Immature natural killer cell (primary cell): ENCODE measurements around the gene ICAM4. TPM values are rescaled to one million over a fixed set of nuclear protein-coding genes. Genes with fewer than 3 reads are reported as not detected.
"Not testable (repeated sequence)": the region's sequence is repeated elsewhere in the genome, so short reads cannot be mapped to it uniquely, and the experiment has no call there.

Source experiments
- DNase-seq, 3 donors: peaks; one replicate each; pipeline ENCODE4 v3.0.0; 2022; ENCODE audit warnings: mixed read lengths in 1 of 3
- H3K27ac Mint-ChIP-seq, 6 donors: one replicate each; pipeline ENCODE4 v1.8.0; 2020; ENCODE audit warnings: mixed read lengths in 6 of 6, mild to moderate bottlenecking in 5 of 6, inconsistent platforms in 4 of 6, moderate library complexity in 3 of 6
- H3K27me3 Mint-ChIP-seq, 3 donors: one replicate each; pipeline ENCODE4 v1.8.0; 2020 to 2021; ENCODE audit warnings: low read depth in 3 of 3, mild to moderate bottlenecking in 3 of 3, mixed read lengths in 3 of 3, moderate library complexity in 3 of 3, inconsistent platforms in 1 of 3
- H3K36me3 Mint-ChIP-seq, 3 donors: one replicate each; pipeline ENCODE4 v1.8.0; 2020; ENCODE audit warnings: mixed read lengths in 3 of 3, inconsistent platforms in 2 of 3, mild to moderate bottlenecking in 2 of 3
- H3K4me1 Mint-ChIP-seq, 2 donors: one replicate each; pipeline ENCODE4 v1.8.0; 2020; ENCODE audit warnings: inconsistent platforms in 2 of 2, mild to moderate bottlenecking in 2 of 2, mixed read lengths in 2 of 2, moderate library complexity in 1 of 2
- H3K4me3 Mint-ChIP-seq, 5 donors: one replicate each; pipeline ENCODE4 v1.8.0; 2020; ENCODE audit warnings: mild to moderate bottlenecking in 5 of 5, mixed read lengths in 5 of 5, inconsistent platforms in 3 of 5, moderate library complexity in 3 of 5
- H3K9me3 Mint-ChIP-seq, 6 donors: one replicate each; pipeline ENCODE4 v1.8.0; 2020; ENCODE audit warnings: mild to moderate bottlenecking in 6 of 6, mixed read lengths in 6 of 6, inconsistent platforms in 4 of 6, moderate library complexity in 3 of 6
- polyA plus RNA-seq, 3 donors: library from polyadenylated mRNA; unstranded; fragments of 300-500 nt; fragmentation: Illumina TruSeq; gene quantifications; one replicate each; pipeline ENCODE4 v1.2.3, GENCODE V29; 2021

ICAM4 gene
- 1 to 10 TPM in 1 of 3 donors, under 1 TPM in 1, not detected in 1; 0.63 to 1.1 TPM for polyA plus RNA-seq

- peaks cover 0 to 4% (median 0%) of the 10 kb centered on the region in 6 donors for H3K9me3 Mint-ChIP-seq
- peaks cover 30 to 54% (median 33%) of the 10 kb centered on the region in 3 donors for H3K27me3 Mint-ChIP-seq
- H3K4me3 Mint-ChIP-seq: peak within 1 kb of the TSS; percentile 46 to 77 (median 71)
- peaks cover 63 to 70% of the 10 kb centered on the region in 2 donors for H3K4me1 Mint-ChIP-seq
- H3K36me3 Mint-ChIP-seq: peaks cover 18 to 26% (median 23%) of the 10 kb centered on the region in 3 donors
- no peak for DNase-seq
- H3K27ac Mint-ChIP-seq: peak within 1 kb of the TSS in 2 of 6 donors; percentile 69 to 77
These were observed at the start of gene ICAM4 for GRCh38 chr19:10286803-10287737. Gene ICAM4, plus strand, starts transcription at chr19:10286955. Its CDS starts 58 bp downstream, at chr19:10287013.

GRCh38 chr19:10237702-10238101 lies 49.1 kb upstream of the ICAM4 start:
- peaks cover 0 to 9% (median 0%) of the 10 kb centered on the region in 3 donors for H3K27me3 Mint-ChIP-seq
- H3K4me3 Mint-ChIP-seq: peak overlapping the region in 1 of 5 donors; percentile 13
- peaks cover 20 to 22% of the 10 kb centered on the region in 2 donors for H3K4me1 Mint-ChIP-seq
- peak overlapping the region in 4 of 6 donors; percentile 7 to 48 (median 29) for H3K27ac Mint-ChIP-seq
- no peak for DNase-seq
- H3K9me3 Mint-ChIP-seq: no peaks in the 10 kb centered on the region
- no peaks in the 10 kb centered on the region for H3K36me3 Mint-ChIP-seq

GRCh38 chr19:10238172-10238783 lies 48.5 kb upstream of the ICAM4 start:
- Mint-ChIP-seq H3K4me1 (peaks cover 20 to 22% of the 10 kb centered on the region in 2 donors), H3K36me3 (no peaks in the 10 kb centered on the region), H3K4me3 (peak overlapping the region in 1 of 5 donors; percentile 13), H3K27me3 (peaks cover 0 to 9% (median 0%) of the 10 kb centered on the region in 3 donors), H3K9me3 (no peaks in the 10 kb centered on the region), H3K27ac (peak overlapping the region in 4 of 6 donors; percentile 13 to 48 (median 29))
- DNase-seq: no peak

GRCh38 chr19:10241826-10242449 lies 44.8 kb upstream of the ICAM4 start:
- not testable (repeated sequence) for H3K4me3 Mint-ChIP-seq, H3K36me3 Mint-ChIP-seq, H3K9me3 Mint-ChIP-seq, H3K4me1 Mint-ChIP-seq, H3K27me3 Mint-ChIP-seq, H3K27ac Mint-ChIP-seq, DNase-seq

GRCh38 chr19:10243606-10244005 lies 43.1 kb upstream of the ICAM4 start:
- Mint-ChIP-seq H3K36me3 (no peaks in the 10 kb centered on the region), H3K9me3 (no peaks in the 10 kb centered on the region), H3K4me1 (no peaks in the 10 kb centered on the region), H3K4me3 (no peak overlapping the region), H3K27ac (no peak overlapping the region), H3K27me3 (no peaks in the 10 kb centered on the region)
- no peak for DNase-seq

GRCh38 chr19:10245189-10245939 lies 41.4 kb upstream of the ICAM4 start:
- Mint-ChIP-seq H3K4me3 (no peak overlapping the region), H3K27ac (peak overlapping the region in 1 of 6 donors; percentile 76)

GRCh38 chr19:10246511-10246910 lies 40.2 kb upstream of the ICAM4 start:
- Mint-ChIP-seq H3K27me3 (no peaks in the 10 kb centered on the region), H3K27ac (no peak overlapping the region), H3K9me3 (no peaks in the 10 kb centered on the region), H3K36me3 (no peaks in the 10 kb centered on the region), H3K4me1 (peaks cover 8 to 9% of the 10 kb centered on the region in 2 donors), H3K4me3 (no peak overlapping the region)
- no peak for DNase-seq

More at GRCh38 chr19:10245189-10245939, 41.4 kb upstream of the ICAM4 start:
- H3K4me1 Mint-ChIP-seq: peaks cover 4 to 5% of the 10 kb centered on the region in 2 donors
- no peaks in the 10 kb centered on the region for H3K9me3 Mint-ChIP-seq
- H3K27me3 Mint-ChIP-seq: no peaks in the 10 kb centered on the region
- no peak for DNase-seq
- H3K36me3 Mint-ChIP-seq: no peaks in the 10 kb centered on the region

GRCh38 chr19:10251792-10252694 lies 34.7 kb upstream of the ICAM4 start, which contains the start of gene MRPL4:
Gene MRPL4, plus strand, starts transcription at chr19:10252214. Its CDS starts 40 bp downstream, at chr19:10252254.
- Mint-ChIP-seq H3K4me1 (peaks cover 22 to 26% of the 10 kb centered on the region in 2 donors), H3K4me3 (peak within 1 kb of the TSS; percentile 97 to 99 (median 99)), H3K36me3 (peaks cover 12% of the 10 kb centered on the region in 3 donors), H3K27ac (peak within 1 kb of the TSS; percentile 91 to 98 (median 96)), H3K9me3 (no peaks in the 10 kb centered on the region), H3K27me3 (peaks cover 5 to 8% (median 6%) of the 10 kb centered on the region in 3 donors)
- DNase-seq: peak; percentile 97

GRCh38 chr19:10252707-10253106 lies 34.0 kb upstream of the ICAM4 start:
- H3K27me3 Mint-ChIP-seq: peaks cover 5 to 8% (median 6%) of the 10 kb centered on the region in 3 donors
- no peaks in the 10 kb centered on the region for H3K9me3 Mint-ChIP-seq
- H3K36me3 Mint-ChIP-seq: peaks cover 12 to 17% (median 17%) of the 10 kb centered on the region in 3 donors
- no peak for DNase-seq
- H3K4me3 Mint-ChIP-seq: peak overlapping the region; percentile 97 to 99 (median 99)
- H3K4me1 Mint-ChIP-seq: peaks cover 25 to 26% of the 10 kb centered on the region in 2 donors
- peak overlapping the region; percentile 91 to 98 (median 96) for H3K27ac Mint-ChIP-seq

GRCh38 chr19:10254244-10254643 lies 32.5 kb upstream of the ICAM4 start:
- Mint-ChIP-seq H3K9me3 (no peaks in the 10 kb centered on the region), H3K4me3 (peak overlapping the region in 4 of 5 donors; percentile 13 to 56 (median 44)), H3K4me1 (peaks cover 25 to 26% of the 10 kb centered on the region in 2 donors), H3K36me3 (peaks cover 12 to 18% (median 17%) of the 10 kb centered on the region in 3 donors), H3K27me3 (peaks cover 5 to 9% (median 6%) of the 10 kb centered on the region in 3 donors), H3K27ac (peak overlapping the region in 1 of 6 donors; percentile 37)
- DNase-seq: no peak

GRCh38 chr19:10255358-10255757 lies 31.4 kb upstream of the ICAM4 start:
- no peak overlapping the region for H3K4me3 Mint-ChIP-seq
- peaks cover 5 to 9% (median 6%) of the 10 kb centered on the region in 3 donors for H3K27me3 Mint-ChIP-seq
- H3K36me3 Mint-ChIP-seq: peaks cover 12 to 18% (median 17%) of the 10 kb centered on the region in 3 donors

GRCh38 chr19:10256551-10256950 lies 30.2 kb upstream of the ICAM4 start:
- Mint-ChIP-seq H3K36me3 (peaks cover 12 to 18% (median 17%) of the 10 kb centered on the region in 3 donors), H3K9me3 (no peaks in the 10 kb centered on the region), H3K4me1 (peaks cover 16 to 18% of the 10 kb centered on the region in 2 donors), H3K27ac (no peak overlapping the region), H3K4me3 (no peak overlapping the region), H3K27me3 (peaks cover 6 to 10% (median 7%) of the 10 kb centered on the region in 3 donors)
- no peak for DNase-seq

More at GRCh38 chr19:10255358-10255757, 31.4 kb upstream of the ICAM4 start:
- no peak for DNase-seq
- peaks cover 20 to 21% of the 10 kb centered on the region in 2 donors for H3K4me1 Mint-ChIP-seq
- no peaks in the 10 kb centered on the region for H3K9me3 Mint-ChIP-seq
- peak overlapping the region in 1 of 6 donors; percentile 59 for H3K27ac Mint-ChIP-seq
